Stomach (tissue), 9 donors: ENCODE results near the gene PIP5K1B. TPM values are rescaled to one million over a fixed set of nuclear protein-coding genes. Genes with fewer than 3 reads are reported as not detected.

Source experiments
- DNase-seq, 2 donors: peaks; one replicate each; pipeline versions ENCODE4 v3.0.0 to v3.0.0-alpha.2; 2013 to 2019
- H3K27ac ChIP-seq, 5 donors: fragments of 200-600 bp in 4 of 5; sonication (generic) in 4 of 5; one replicate each; pipeline ENCODE4 v1.5.1; 2013 to 2019; ENCODE audit warnings: mild to moderate bottlenecking in 1 of 5, moderate library complexity in 1 of 5
- H3K27me3 ChIP-seq, 3 donors: fragments of 200-600 bp; sonication (generic); one replicate each; pipeline ENCODE4 v1.5.1; 2017 to 2019; ENCODE audit warnings: mixed run types in 1 of 3
- H3K36me3 ChIP-seq, 4 donors: fragments of 200-600 bp; sonication (generic); 1 replicate in 3 of 4; 2 replicates in 1 of 4; pipeline ENCODE4 v1.5.1; 2016 to 2019
- H3K4me1 ChIP-seq, 4 donors: fragments of 200-600 bp; sonication (generic); one replicate each; pipeline ENCODE4 v1.5.1; 2016 to 2019
- H3K4me3 ChIP-seq, 4 donors: fragments of 200-600 bp; sonication (generic) in 3 of 4; one replicate each; pipeline ENCODE4 v1.5.1; 2016 to 2019; ENCODE audit warnings: mild to moderate bottlenecking in 1 of 4
- H3K9me3 ChIP-seq, 4 donors: fragments of 200-600 bp; sonication (generic); one replicate each; pipeline ENCODE4 v1.5.1; 2016 to 2019
- CTCF ChIP-seq, 7 experiments: fragments of 450-650 bp in 4 of 7; fragments of 200-600 bp in 3 of 7; sonication (generic) in 3 of 7; IDR thresholded peaks; one replicate each; pipeline ENCODE4 v1.5.1; 2016 to 2019; ENCODE audit warnings: antibody characterized with exemption in 7 of 7, control low read depth in 2 of 7, mild to moderate bottlenecking in 1 of 7
- EP300 ChIP-seq: sonication (generic); formaldehyde crosslinking; IDR thresholded peaks from one replicate; pipeline ENCODE4 v1.6.1; 2017; ENCODE audit warnings: antibody characterized with exemption
- POLR2A ChIP-seq, 4 donors: fragments of 450-650 bp; IDR thresholded peaks; one replicate each; pipeline ENCODE4 v1.6.1; 2016; ENCODE audit warnings: antibody characterized with exemption in 4 of 4, control low read depth in 2 of 4, mild to moderate bottlenecking in 1 of 4, moderate library complexity in 1 of 4
- POLR2AphosphoS5 ChIP-seq, 3 donors: sonication (generic); formaldehyde crosslinking; IDR thresholded peaks; one replicate each; pipeline ENCODE4 v1.6.1; 2016; ENCODE audit warnings: antibody characterized with exemption in 3 of 3
- WGBS, 5 donors: extraction: QIAGEN DNeasy Blood & Tissue Kit in 3 of 5; methylation state at CpG; one replicate each; pipeline versions ENCODE4 v1.1.5 to v1.1.7; 2013 to 2018; 5-methylcytosine and 5-hydroxymethylcytosine counted together
- intact Hi-C: fragments of 100-400 bp; cut with DNase I; formaldehyde crosslinking; loops from one replicate; pipeline ENCODE4 v1.15.1; 2023; ENCODE audit warnings: low total_unique reads
- polyA plus RNA-seq, 3 donors: library from polyadenylated mRNA; stranded (reverse); fragments of 200-250 nt; gene quantifications; one replicate each; pipeline ENCODE4 v1.2.3, GENCODE V29; 2013
- total RNA-seq, 5 donors: library from RNA; depleted of rRNA; stranded (reverse); fragments of >200 nt; gene quantifications; one replicate each; pipeline versions ENCODE4 v1.1.0 to v1.2.3, GENCODE V29; 2014 to 2016
- donor health status: healthy with polysubstance abuse.
- donor health status: Bipolar disorder and iron deficiency.
- donor health status: healthy.

Gene PIP5K1B
- total and polyA plus RNA-seq, 8 donors: 2.3 to 33.8 (median 16.6) TPM

- Histone ChIP-seq H3K4me1 (peaks cover 0 to under 1% (median 0%) of the 10 kb centered on the region in 4 donors), H3K27ac (no peak overlapping the region), H3K9me3 (no peaks in the 10 kb centered on the region), H3K4me3 (no peak overlapping the region), H3K36me3 (no peaks in the 10 kb centered on the region), H3K27me3 (no peaks in the 10 kb centered on the region)
- intact Hi-C loops: no loop called here
- TF ChIP-seq POLR2A (IDR thresholded peaks at IDR 0.05): no peak
- TF ChIP-seq EP300: no peak
- no peak for TF ChIP-seq CTCF (IDR thresholded peaks at IDR 0.05)
- TF ChIP-seq POLR2AphosphoS5 (IDR thresholded peaks at IDR 0.05): no peak
- 43 to 63% (median 60%) methylated on average over 1 of the region's 1 CpG for WGBS, 5 donors
- no peak for DNase-seq
These were observed 133.2 kb downstream of the PIP5K1B start for GRCh38 chr9:68838245-68838644.

GRCh38 chr9:68841276-68842052 lies 136.4 kb downstream of the PIP5K1B start:
- H3K36me3 ChIP-seq: no peaks in the 10 kb centered on the region
- no peak for DNase-seq
- H3K9me3 ChIP-seq: no peaks in the 10 kb centered on the region
- TF ChIP-seq POLR2AphosphoS5 (IDR thresholded peaks at IDR 0.05) (no peak), CTCF (IDR thresholded peaks at IDR 0.05) (no peak), POLR2A (IDR thresholded peaks at IDR 0.05) (no peak), EP300 (no peak)
- H3K4me1 ChIP-seq: no peaks in the 10 kb centered on the region
- H3K27me3 ChIP-seq: no peaks in the 10 kb centered on the region
- 67 to 81% (median 72%) methylated on average over 6 of the region's 6 CpGs for WGBS, 5 donors
- intact Hi-C loops: no loop called here
- no peak overlapping the region for H3K4me3 ChIP-seq
- H3K27ac ChIP-seq: no peak overlapping the region

- H3K4me3 ChIP-seq: no peak overlapping the region
- H3K4me1 ChIP-seq: no peaks in the 10 kb centered on the region
- no peaks in the 10 kb centered on the region for H3K27me3 ChIP-seq
- TF ChIP-seq CTCF (IDR thresholded peaks at IDR 0.05) (no peak), EP300 (no peak), POLR2AphosphoS5 (IDR thresholded peaks at IDR 0.05) (no peak), POLR2A (IDR thresholded peaks at IDR 0.05) (no peak)
- intact Hi-C loops: no loop called here
- H3K27ac ChIP-seq: no peak overlapping the region
- whole genome bisulfite sequencing, 5 donors: 83 to 96% (median 92%) methylated on average over 2 of the region's 2 CpGs
- H3K9me3 ChIP-seq: no peaks in the 10 kb centered on the region
- no peaks in the 10 kb centered on the region for H3K36me3 ChIP-seq
- DNase-seq: no peak
These were observed 137.5 kb downstream of the PIP5K1B start for GRCh38 chr9:68842568-68842967.

GRCh38 chr9:68843239-68843638 lies 138.2 kb downstream of the PIP5K1B start:
- TF ChIP-seq POLR2A (IDR thresholded peaks at IDR 0.05) (no peak), POLR2AphosphoS5 (IDR thresholded peaks at IDR 0.05) (no peak), EP300 (no peak), CTCF (IDR thresholded peaks at IDR 0.05) (no peak)
- H3K27ac ChIP-seq: no peak overlapping the region
- H3K4me1 ChIP-seq: no peaks in the 10 kb centered on the region
- DNase-seq: no peak
- no peaks in the 10 kb centered on the region for H3K9me3 ChIP-seq
- H3K36me3 ChIP-seq: no peaks in the 10 kb centered on the region
- no peak overlapping the region for H3K4me3 ChIP-seq
- intact Hi-C loops: no loop called here
- H3K27me3 ChIP-seq: no peaks in the 10 kb centered on the region
- WGBS, 5 donors: 59 to 87% (median 73%) methylated on average over 3 of the region's 3 CpGs
